DLD1 (cell line): ENCODE results near the gene C15orf39.

Experiments used
- in situ Hi-C: cut with HindIII; loops from 2 replicates; pipeline ENCODE4 v1.10.0; 2017; ENCODE audit warnings: low sequenced_read_pairs

C15orf39 gene

DNA sequence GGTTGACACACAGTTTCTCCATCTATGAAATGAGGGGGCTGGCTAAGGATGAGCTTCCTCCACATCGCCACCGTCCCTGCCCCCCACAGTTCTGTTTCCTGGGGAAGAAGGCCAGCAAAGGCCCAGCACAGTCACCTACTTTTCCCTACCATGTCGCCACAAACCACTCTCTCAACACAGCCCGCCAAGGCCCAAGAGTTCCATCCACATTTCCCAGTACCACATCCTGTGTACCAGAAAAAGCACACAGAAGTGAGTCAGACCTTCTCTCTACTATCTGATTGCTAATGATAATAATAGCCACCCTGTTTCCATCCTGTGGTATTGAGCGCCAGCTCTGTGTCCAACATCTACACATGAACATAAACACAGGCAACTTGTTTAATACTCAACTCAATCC lies 30.3 kb upstream of the C15orf39 start:
- in situ Hi-C loops = no loop called here

DNA sequence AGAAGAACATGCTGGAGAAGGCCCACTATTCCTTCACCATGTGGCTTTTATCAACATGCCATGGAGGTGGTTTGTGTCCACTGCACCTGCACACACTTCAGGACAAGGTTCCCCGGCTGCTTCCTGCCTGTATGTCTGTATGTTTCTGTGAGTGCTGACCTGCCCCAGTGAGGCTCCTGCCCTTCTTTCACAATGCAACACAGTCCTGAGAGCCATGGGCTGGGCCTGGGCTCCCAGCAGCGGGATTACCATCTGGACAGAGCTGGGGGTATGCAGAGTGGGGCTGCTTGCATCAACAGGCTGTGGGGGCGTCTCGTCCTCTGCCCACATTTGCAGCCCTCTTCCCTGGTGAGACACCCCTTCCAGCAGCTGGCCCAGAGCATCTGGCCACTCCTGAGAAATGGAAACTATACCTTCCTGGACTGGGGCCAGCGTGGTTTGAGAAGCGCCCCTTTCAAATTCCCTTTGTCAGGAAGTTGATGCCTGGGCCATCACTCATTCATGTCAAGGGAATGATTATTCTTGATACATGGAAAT lies 29.3 kb upstream of the C15orf39 start:
- in situ Hi-C loops = no loop called here

DNA sequence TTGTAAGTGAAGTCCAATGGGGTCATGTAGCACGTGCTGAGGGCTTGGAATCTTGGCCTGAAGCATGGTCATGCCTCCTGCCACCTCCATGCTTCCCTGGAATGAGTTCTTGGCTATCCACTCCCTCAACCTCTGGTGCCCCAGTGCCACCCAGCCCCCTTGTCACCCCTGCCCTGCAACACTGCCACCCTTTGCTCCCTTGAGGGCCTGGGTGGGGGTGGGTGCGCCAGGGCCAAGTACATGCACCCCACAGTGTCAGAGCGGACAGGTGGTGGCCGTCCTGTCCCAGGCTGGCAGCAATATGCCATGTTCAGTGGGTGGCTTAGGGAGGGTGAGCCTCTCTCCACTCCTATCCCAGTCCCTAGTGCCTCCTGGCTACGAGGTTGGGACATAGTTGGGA lies 27.6 kb upstream of the C15orf39 start:
- in situ Hi-C loops = no loop called here

DNA sequence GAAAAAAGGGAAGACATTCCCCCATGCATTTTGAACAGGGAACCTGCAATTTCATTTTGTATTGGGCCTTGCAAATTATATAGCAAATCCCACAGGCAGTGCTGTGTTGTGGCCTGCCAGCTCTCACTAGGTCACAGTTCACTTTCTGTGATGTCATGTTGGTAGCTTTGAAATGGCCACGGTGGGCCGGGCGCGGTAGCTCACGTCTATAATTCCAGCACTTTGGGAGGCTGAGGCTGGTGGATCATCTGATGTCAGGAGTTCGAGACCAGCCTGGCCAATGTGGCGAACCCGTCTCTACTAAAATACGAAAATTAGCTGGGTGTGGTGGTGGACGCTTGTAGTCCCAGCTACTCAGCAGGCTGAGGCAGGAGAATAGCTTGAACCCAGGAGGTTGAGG lies 27.0 kb upstream of the C15orf39 start:
- in situ Hi-C loops = no loop called here

DNA sequence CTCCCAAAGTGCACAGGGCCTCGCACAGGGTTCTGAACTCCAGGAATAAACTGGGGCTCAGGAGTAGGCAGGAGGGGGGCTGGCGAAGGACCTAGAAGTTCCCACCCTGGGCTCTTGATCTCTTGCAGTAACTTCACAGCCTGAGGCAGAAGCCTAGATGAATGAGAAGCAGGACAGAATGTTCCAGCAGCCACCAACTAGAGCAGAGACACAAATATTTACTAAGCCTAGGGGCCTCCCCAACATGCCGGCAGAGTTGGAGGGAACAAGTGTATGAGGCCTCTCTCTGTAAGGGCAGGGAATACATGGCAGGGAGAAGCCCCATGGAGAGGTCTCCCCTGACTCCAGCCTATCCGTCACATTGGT lies 25.3 kb upstream of the C15orf39 start:
- in situ Hi-C loops = no loop called here

DNA sequence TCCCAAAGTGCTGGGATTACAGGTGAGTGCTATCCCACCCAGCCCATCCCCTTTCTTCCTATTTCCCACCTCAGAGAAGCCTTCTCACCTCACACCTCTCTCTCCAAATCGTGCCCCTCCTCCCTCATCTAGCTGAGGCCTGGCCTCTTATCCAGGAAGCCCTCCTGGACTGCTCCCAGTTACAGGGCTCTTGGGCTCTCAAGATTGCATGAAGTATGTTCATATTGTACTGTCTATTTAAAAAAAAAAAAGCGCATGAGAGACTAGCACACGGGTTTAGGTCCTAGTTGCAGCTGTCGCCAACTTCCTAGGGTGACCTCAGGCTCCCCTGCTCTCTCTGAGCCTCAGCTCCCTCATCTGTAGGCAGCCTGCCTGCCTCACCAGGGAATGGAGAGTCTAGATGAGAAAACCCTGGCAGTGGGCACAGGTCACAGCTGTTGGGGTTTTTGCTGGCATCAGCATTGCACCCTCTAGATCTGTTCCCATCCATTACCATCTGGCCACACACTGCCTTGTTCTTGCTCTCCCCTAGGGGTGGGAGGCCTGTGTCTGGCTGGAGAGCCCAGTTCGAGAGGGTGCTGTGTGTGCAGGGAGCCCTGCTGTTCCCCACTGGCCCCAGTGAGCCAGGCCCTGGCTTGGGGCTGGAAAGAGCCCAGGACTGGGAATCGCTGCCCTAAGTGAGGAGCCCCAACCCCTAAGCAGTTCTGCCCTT lies 24.2 kb upstream of the C15orf39 start:
- in situ Hi-C loops = no loop called here

DNA sequence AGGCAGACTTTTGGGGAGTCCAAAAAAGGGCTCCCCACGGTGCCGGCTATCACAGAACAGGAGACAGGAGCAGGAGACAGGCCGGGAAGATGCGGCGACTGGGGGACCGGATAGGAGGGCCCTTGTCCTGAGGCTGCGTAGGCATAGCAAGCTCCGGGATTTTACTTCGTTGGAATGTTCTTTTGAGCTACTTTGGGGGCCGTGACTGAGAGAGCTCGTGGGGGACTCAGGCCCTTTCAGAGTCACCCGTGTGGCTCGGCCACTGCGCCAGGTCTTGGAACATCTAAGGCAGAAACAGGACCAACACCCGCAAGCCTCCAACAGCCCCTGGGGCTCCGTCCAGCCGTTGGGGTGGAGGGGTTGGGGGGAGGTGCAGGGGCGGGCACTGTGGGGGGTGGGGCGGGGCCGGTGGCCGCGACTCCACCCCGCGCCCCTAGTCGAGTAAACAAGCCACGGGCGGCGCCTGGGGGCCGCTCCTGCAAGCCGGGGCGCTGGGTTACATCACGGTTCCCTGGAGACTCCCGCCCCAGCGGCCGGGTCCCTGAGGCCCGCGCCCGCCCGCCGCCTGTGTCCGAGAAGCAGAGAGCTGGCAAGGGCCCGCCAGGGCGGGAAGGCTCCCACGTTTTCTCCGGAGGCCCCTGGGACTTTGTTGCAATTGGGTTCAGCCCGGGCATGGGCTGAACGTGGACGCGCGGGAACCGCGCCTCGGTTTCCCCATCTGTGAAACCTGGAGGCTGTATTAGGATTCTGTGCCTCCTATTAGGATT lies 23.3 kb upstream of the C15orf39 start:
- in situ Hi-C loops = no loop called here

DNA sequence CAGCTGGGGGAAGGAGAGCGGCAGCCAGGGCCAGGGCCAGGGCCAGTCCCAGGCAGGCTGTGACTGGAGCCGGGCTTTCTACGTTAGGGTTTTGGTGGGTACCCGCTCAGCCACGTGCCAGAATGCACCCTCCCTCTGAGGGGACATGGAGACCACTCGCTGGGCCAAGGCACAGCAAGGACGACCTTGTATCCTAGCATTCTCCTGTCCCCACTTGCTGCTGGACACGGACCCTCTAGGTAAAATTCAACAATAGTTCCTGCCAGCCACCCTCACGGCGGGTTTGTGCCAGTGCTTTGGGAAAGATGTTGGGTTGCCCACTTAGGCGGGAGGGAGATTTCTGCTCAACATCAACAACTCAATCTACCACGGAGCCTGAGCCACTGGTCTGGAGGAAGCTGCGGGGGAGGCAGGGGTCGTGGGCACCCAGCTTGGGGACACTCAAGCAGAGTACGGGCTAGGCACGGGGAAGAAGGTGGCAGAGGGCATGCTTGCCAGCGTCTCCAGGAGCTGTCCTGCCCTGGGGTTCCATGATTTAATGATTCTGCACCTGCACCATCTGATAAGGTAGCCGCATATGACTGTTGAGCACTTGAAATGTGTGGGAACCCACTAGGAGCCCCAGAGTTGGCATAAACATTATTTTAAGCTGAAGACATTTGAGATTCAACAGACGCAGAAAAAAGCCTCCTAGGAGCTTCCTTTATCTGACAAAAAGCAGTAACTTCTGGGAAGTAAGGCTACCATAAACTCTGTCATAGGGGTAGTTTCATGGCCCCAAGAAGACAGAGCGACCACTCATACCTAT lies 22.5 kb upstream of the C15orf39 start:
- in situ Hi-C loops = no loop called here

DNA sequence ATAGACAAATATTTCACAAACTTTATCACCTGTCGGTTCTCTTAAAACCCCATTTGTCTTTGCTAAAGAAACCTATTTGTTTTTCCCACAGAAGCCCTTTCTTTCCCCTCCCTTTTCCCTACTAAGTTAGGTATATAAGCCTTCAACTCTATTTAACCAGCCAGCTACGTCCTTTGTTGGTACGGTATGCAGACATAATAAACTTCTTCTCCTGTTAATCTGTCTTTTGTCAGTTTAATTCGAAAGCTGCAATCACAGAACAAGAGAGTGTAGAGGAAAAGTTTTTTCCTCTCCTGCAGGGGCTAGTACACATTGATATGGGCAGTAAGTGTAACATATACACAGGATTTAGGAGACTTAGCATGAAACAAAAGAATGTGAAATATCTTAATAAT lies 21.9 kb upstream of the C15orf39 start:
- in situ Hi-C loops = no loop called here

DNA sequence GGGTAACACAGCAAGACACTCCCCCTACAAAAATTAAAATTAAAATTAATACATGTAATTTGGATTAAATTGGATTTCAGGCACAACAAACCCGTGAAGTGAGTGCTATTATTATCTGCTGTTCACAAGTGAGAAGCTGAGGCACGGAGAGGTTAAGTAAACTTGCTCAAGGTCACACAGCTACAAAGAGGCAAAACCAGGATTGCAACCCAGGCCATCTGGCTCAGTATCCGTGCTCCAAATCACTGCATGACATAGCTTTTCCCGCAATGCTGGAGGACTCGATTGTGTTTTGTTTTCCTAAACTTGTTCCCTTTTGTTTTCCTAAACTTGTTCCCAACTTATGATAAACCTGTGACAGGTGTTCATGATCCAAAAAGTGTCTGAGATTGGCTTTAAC lies 19.9 kb upstream of the C15orf39 start:
- in situ Hi-C loops = no loop called here

DNA sequence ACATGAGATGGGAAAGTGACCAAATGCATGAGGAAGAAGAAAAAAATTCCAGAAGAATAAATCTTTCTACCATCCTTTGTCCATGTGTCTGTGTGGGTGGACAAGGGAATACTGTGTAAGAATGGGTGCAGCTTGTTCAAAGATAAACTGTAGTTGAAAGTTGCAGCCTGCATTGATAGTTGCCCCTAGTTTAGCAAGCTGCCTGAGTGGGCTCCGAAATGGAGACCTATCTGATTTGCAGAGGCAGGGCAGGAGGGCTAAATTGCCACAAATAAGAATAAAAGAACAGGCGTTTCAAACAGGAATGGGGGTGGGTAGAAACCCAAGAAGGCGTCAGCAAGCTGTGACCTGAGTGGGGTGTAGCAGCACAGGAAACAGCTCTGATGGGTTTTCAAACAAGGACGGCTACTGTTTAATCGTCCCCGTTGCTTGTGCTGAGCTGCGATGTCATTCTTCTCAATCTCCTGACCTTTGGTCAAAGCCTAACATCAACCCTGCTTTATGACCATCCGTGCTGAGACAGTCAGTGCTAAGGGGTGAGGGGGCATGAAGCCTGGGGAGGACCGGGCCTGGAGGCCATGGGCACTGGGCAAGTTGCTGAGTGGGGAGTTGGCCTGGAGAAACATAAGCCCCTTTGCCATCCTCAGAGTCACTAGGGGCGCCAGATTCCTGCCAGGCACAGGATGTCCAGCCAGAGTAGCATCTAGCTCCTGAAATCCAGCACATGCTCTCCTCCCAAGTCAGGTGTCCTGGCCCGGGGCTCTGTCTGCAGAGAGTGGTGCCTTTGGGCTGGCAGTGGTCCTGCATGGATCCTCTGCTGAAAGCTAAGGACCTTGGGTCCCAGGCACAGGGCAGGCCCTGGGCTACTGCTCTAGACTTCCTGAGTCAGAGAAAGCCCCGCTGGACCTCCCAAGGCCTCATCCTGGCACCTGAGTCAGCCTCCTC lies 19.2 kb upstream of the C15orf39 start:
- in situ Hi-C loops = no loop called here

DNA sequence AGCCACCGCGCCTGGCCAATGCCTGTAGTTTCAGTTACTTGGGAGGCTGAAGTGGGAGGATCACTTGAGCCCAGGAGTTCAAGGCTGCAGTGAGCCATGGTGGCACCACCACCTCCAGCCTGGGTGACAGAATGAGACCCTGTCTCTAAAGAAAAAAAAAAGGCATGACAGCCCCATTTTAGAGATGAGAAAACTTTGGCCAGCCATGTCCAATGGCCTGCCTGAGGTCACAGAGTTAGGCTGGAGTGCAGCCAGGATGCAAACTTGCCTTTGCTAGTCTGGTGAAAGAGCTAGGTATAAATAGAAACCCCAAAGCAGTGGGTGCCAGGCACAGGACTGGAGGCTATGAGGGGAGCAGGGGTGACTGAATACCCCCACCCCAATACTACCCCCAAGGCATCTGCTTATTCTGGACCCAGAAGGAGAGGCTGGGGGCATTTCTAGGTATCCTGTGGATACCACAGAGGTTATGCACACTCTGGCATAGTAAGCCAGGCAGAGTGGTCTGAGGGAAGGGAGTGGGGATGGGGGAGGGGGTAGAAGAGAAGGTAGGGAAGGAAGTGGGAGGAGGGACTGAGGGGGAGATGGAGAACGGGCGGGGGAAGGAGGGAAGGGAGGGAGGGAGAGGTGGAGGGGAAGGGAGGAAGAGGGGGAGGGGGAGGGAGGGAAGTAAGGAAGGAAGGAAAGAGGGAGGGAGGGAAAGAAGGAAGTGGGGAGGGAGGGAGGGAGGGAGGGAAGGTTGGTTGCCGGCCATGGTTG lies 16.2 kb upstream of the C15orf39 start:
- in situ Hi-C loops = no loop called here

DNA sequence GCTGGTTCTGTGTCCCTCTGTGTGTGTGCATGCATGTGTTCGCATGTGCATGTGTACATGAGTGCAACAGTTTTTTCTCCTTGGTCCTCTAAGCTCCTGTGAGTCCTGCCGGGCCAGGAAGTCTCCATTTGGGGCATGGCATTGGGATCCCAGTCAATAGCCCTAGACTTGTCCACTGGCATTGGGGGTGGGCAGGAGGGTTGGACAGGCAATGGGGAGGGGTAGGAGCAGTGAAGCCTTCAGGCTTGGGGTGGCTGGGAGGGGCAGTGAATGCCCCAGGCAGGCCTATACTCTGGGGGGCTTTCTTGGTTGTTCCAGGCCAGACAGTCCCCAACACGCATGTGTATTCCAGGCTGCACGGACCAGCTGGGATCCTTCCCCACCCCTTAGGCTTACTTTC lies 15.6 kb upstream of the C15orf39 start:
- in situ Hi-C loops = no loop called here

DNA sequence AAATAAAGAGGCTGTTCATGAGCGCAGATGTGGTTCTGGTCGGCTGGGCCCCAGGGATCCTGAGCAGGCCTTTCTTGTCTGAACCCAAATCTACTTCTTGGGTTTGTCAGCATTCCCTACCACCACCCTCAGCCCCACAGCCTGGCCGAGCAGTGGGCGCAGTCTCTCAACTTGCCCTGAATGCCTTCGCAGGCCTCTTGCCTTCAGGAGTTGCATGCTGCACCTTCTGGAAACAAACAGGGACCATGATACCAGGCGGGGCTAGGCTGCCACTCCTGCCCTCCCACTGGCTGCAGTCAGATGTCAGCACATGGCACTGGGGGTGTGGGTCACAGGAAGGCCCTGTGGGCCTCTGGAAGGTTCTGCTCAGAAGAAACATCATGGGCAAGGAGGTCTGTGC lies 13.2 kb upstream of the C15orf39 start:
- in situ Hi-C loops = no loop called here

DNA sequence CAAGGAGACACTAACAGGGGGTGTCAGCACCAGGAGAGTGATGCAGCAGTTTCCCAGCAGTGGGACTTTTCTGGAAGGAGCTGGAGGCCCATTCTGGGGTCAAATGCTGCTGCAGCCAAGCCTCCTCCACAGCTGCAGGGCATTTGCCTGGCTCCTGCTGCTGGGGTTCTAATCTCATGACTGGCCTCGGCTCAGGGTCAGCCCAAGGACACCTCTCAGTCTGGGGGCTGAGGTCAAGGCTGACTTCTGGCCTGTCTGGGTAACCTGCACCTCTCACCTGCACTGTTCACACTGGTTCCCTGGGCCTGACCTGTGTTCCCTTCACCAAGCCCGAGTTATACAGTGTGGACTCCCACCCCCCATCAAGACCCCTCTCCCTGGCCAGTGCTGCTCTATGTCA lies 10.4 kb upstream of the C15orf39 start:
- in situ Hi-C loops = loop anchor here (5.0 kb wide), 1 partner anchor 49 kb away; no protein-coding TSS in a partner anchor

DNA sequence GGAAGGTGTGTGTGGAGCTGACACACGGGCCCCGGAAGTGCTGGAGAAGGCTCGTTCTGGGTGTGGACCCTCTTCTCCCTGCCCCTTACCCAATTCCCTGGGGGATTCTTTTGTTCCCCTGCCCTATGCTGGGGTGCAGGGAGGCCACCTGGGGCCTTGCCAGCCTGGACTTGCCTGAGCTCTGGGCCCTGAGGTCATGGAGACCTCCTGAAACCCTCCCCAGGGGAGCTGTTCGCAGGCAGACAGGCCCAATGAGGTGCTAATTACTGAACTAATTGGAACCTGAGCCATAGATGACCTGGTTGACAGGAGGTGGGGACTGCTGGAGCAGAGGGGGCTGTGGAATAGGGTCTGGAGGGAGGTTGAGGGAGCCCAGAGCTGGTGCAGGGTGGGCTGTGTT lies 9.4 kb upstream of the C15orf39 start:
- in situ Hi-C loops = loop anchor here (5.0 kb wide), 1 partner anchor 50 kb away; no protein-coding TSS in a partner anchor

DNA sequence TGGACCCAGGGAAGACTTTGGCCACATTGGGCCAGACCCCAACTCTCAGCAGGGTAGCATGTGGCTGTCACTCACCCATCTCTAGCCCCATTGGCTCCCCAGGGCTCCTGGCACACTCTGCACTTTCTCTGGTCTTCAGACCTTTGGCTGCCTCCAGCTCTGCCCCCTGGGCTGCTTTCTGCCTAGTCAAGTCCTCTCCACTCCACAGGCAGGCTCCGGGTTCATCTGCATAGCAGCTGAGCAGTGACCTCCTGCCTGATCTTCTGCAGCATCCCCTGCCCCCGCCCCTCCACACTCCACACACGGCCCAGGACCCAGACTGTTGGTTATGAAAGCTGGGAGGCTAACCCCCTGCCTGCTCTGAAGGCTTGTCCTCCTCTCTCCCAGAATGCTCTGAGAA lies 8.4 kb upstream of the C15orf39 start:
- in situ Hi-C loops = loop anchor here (5.0 kb wide), 1 partner anchor 51 kb away; no protein-coding TSS in a partner anchor

DNA sequence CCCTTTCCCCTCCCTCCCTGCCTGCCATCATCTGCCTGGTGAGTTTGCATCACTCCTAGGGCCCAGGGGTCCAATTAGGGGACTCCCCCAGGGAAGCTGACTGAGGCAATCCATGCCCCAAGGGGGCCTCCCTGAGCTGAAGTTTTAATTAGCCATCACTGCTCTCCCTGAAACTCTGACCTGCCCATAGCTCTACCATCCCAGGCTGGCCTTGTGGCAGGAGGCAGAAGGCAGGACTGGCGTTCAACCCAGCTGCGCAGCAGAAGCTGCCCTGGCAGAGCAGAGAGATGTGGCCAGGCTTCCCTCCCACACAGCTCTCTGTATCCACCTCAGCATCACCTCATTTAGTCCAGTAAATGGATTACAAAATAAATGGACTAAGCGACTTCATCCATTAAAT lies 7.7 kb upstream of the C15orf39 start:
- in situ Hi-C loops = loop anchor here (5.0 kb wide), 1 partner anchor 52 kb away; no protein-coding TSS in a partner anchor

DNA sequence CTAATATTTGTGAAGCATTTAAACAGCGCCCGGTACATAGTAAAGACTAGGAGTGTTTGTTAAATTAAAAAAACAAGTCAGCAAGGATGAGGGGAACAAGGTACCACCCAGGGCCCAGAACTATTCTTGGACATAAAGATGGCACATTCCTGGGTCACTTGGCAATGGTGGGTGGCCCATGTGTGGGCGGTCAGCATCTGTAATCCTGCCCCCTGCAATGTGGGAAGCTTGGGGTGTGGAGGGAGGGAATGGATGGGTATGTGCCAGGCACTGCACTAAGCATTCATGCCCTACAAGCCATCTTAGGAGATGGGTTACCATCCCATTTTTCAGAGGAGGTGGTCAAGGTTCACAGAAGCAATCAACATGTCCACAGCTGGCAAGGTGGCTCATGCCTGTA lies 7.3 kb upstream of the C15orf39 start:
- in situ Hi-C loops = loop anchor here (5.0 kb wide), 1 partner anchor 52 kb away; no protein-coding TSS in a partner anchor
